ENCODE results near the gene RPS19BP1.

DNA sequence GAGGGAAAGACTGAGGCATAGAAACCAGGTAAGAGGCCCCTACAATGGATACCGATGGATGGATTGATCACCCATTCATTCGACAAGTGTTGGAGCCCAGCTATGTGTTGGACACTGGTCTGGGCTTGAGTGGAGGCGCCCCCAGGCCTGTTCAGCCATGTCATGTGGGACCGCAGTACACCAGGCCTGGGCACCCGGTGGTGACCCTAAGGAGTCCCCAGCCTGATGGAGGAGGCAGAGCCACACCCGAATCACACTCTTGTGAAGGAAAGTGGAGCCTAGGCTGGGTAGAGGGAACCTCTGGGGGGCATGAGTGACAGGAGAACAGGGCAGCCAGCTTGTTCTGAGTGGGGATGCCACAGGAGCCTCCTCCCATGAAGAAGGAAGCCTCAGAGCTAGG is 48.2 kb upstream of the RPS19BP1 start:
- TF ChIP-seq CTCF (IDR thresholded peaks at IDR 0.05) (no peak), EZH2 (IDR thresholded peaks at IDR 0.05) (no peak), EZH2phosphoT487 (IDR thresholded peaks at IDR 0.05) (no peak)
